HG02763 (cell line): Measurements from ENCODE around the gene GABARAPL2.
"Not testable (repeated sequence)": the region's sequence is repeated elsewhere in the genome, so short reads cannot be mapped to it uniquely, and the experiment has no call there.

Experiments used
- ATAC-seq: cut with Tn5 transposase; IDR thresholded peaks from one replicate; pipeline ENCODE4 v1.9.1; 2021; ENCODE audit warnings: mild to moderate bottlenecking, moderate library complexity; ENCODE audit not compliant: unreplicated experiment

GABARAPL2 gene

GRCh38 chr16:75566040-75566757 lies at the start of gene GABARAPL2:
Gene GABARAPL2 (plus strand): TSS chr16:75566379. CDS start chr16:75566487, 108 bp downstream.
- ATAC-seq, result peak; percentile 73

GRCh38 chr16:75519175-75519574 lies 47.0 kb upstream of the GABARAPL2 start:
- ATAC-seq, result no peak

GRCh38 chr16:75526032-75526790 lies 40.0 kb upstream of the GABARAPL2 start:
- no peak for ATAC-seq

GRCh38 chr16:75527825-75528299 lies 38.3 kb upstream of the GABARAPL2 start:
- ATAC-seq, result no peak

- no peak for ATAC-seq
Measured at GRCh38 chr16:75529056-75529905, 36.9 kb upstream of the GABARAPL2 start.

GRCh38 chr16:75529959-75530358 lies 36.2 kb upstream of the GABARAPL2 start:
- no peak for ATAC-seq

- ATAC-seq, result no peak
Measured at GRCh38 chr16:75532142-75532765, 33.9 kb upstream of the GABARAPL2 start.

- ATAC-seq, result no peak
Measured at GRCh38 chr16:75532791-75533190, 33.4 kb upstream of the GABARAPL2 start.

- ATAC-seq, result no peak
Measured at GRCh38 chr16:75534560-75535205, 31.5 kb upstream of the GABARAPL2 start.

GRCh38 chr16:75535211-75535843 lies 30.9 kb upstream of the GABARAPL2 start:
- no peak for ATAC-seq

- ATAC-seq, result no peak
Measured at GRCh38 chr16:75535901-75536300, 30.3 kb upstream of the GABARAPL2 start, which contains the start of gene CHST5. Gene CHST5 (minus strand): TSS chr16:75536108. CDS start chr16:75530384, 5,724 bp downstream.

- no peak for ATAC-seq
Measured at GRCh38 chr16:75537776-75538175, 28.4 kb upstream of the GABARAPL2 start.

- ATAC-seq, result not testable (repeated sequence)
Measured at GRCh38 chr16:75538882-75539565, 27.2 kb upstream of the GABARAPL2 start.

GRCh38 chr16:75541236-75541635 lies 24.9 kb upstream of the GABARAPL2 start:
- no peak for ATAC-seq

- not testable (repeated sequence) for ATAC-seq
Measured at GRCh38 chr16:75542462-75542861, 23.7 kb upstream of the GABARAPL2 start.

- ATAC-seq, result not testable (repeated sequence)
Measured at GRCh38 chr16:75545879-75546278, 20.3 kb upstream of the GABARAPL2 start.

- no peak for ATAC-seq
Measured at GRCh38 chr16:75546293-75546692, 19.9 kb upstream of the GABARAPL2 start.

- not testable (repeated sequence) for ATAC-seq
Measured at GRCh38 chr16:75548456-75548855, 17.7 kb upstream of the GABARAPL2 start.

- ATAC-seq, result peak; percentile 67
Measured at GRCh38 chr16:75550211-75550662, 15.9 kb upstream of the GABARAPL2 start.
